Activated gamma-delta T cell treated with Interleukin-2 at 50 U/mL for 16 hours (primary cell): ENCODE results near the gene ZC3H12D.
A peak's percentile ranks its signal among the peaks of the same experiment; 100 is the strongest.

Experiments
- DNase-seq: peaks from one replicate; pipeline ENCODE4 v3.0.0-alpha.2; 2020

Gene ZC3H12D

GRCh38 chr6:149440735-149441671 lies 43.8 kb downstream of the ZC3H12D start:
- no peak for DNase-seq

- no peak for DNase-seq
Observed at GRCh38 chr6:149439626-149440025, 45.2 kb downstream of the ZC3H12D start.

- no peak for DNase-seq
Observed at GRCh38 chr6:149438855-149439254, 46.0 kb downstream of the ZC3H12D start.

GRCh38 chr6:149437212-149437611 lies 47.6 kb downstream of the ZC3H12D start:
- DNase-seq = no peak

GRCh38 chr6:149436647-149437046 lies 48.2 kb downstream of the ZC3H12D start:
- DNase-seq = no peak

GRCh38 chr6:149435919-149436586 lies 48.8 kb downstream of the ZC3H12D start:
- DNase-seq = no peak

- DNase-seq = no peak
Observed at GRCh38 chr6:149433881-149434280, 50.9 kb downstream of the ZC3H12D start.

- DNase-seq = no peak
Observed at GRCh38 chr6:149433405-149433804, 51.4 kb downstream of the ZC3H12D start.

- DNase-seq = peak; percentile 89
Observed at GRCh38 chr6:149431905-149432775, 52.7 kb downstream of the ZC3H12D start.

- no peak for DNase-seq
Observed at GRCh38 chr6:149429427-149430360, 55.1 kb downstream of the ZC3H12D start.

GRCh38 chr6:149428606-149429005 lies 56.2 kb downstream of the ZC3H12D start:
- DNase-seq = no peak

- no peak for DNase-seq
Observed at GRCh38 chr6:149425754-149426153, 59.1 kb downstream of the ZC3H12D start.

GRCh38 chr6:149425224-149425623 lies 59.6 kb downstream of the ZC3H12D start:
- DNase-seq = no peak

GRCh38 chr6:149423964-149424440 lies 60.8 kb downstream of the ZC3H12D start:
- DNase-seq = no peak

- no peak for DNase-seq
Observed at GRCh38 chr6:149422581-149422980, 62.2 kb downstream of the ZC3H12D start.

- no peak for DNase-seq
Observed at GRCh38 chr6:149421132-149421531, 63.7 kb downstream of the ZC3H12D start.

- no peak for DNase-seq
Observed at GRCh38 chr6:149419696-149420404, 65.0 kb downstream of the ZC3H12D start.

GRCh38 chr6:149414821-149415220 lies 70.0 kb downstream of the ZC3H12D start:
- DNase-seq = no peak

- no peak for DNase-seq
Observed at GRCh38 chr6:149414009-149414408, 70.8 kb downstream of the ZC3H12D start.

- DNase-seq = no peak
Observed at GRCh38 chr6:149410557-149410956, 74.3 kb downstream of the ZC3H12D start.

GRCh38 chr6:149409617-149410016 lies 75.2 kb downstream of the ZC3H12D start:
- no peak for DNase-seq
